B cell (primary cell): ENCODE measurements around the gene VCAM1. TPM values are rescaled to one million over a fixed set of nuclear protein-coding genes. Genes with fewer than 3 reads are reported as not detected.

Source experiments
- ATAC-seq: fragments of 200-7000 bp; cut with Tn5 transposase; one replicate; pipeline ENCODE4 v1.10.0; 2021; ENCODE audit warnings: low read depth, mild to moderate bottlenecking, moderate number of reproducible peaks, moderate library complexity
- CTCF ChIA-PET: fragments of 350-600 bp; sonication (Branson Sonifier 250); formaldehyde crosslinking; loops from one replicate; lab custom pipeline; 2021; ENCODE audit warnings: antibody characterized with exemption, inconsistent platforms; lab: Charles Lee
- POLR2A ChIA-PET: fragments of 350-600 bp; sonication (Branson Sonifier 250); formaldehyde crosslinking; loops from one replicate; lab custom pipeline; 2021; ENCODE audit warnings: antibody characterized with exemption; lab: Charles Lee
- DNase-seq: peaks from one replicate; pipeline ENCODE4 v3.0.0; 2013
- H2AFZ ChIP-seq: 2 replicates; pipeline ENCODE4 v1.6.1; 2012; ENCODE audit warnings: mild to moderate bottlenecking, low read depth, low read length; ENCODE audit not compliant: insufficient read depth, poor library complexity, severe bottlenecking
- H3K27ac ChIP-seq, 2 donors: 1 replicate in 1 of 2; 2 replicates in 1 of 2; pipeline ENCODE4 v1.5.1; 2012 to 2013; ENCODE audit warnings: low read length in 2 of 2, mild to moderate bottlenecking in 2 of 2, moderate library complexity in 1 of 2
- H3K27me3 ChIP-seq, 4 experiments: fragments of 200-600 bp in 1 of 4; sonication (generic) in 1 of 4; replicated peaks in 1 of 4; 1 replicate in 2 of 4; 2 replicates in 2 of 4; pipeline versions ENCODE4 v1.6.1 to v1.7.0; 2013 to 2016; ENCODE audit warnings: low read length in 3 of 4, mild to moderate bottlenecking in 2 of 4, mixed read lengths in 1 of 4, moderate library complexity in 1 of 4; ENCODE audit not compliant: insufficient read depth in 4 of 4, control insufficient read depth in 3 of 4; ENCODE audit errors: control extremely low read depth in 1 of 4
- H3K36me3 ChIP-seq, 2 experiments: replicated peaks in 1 of 2; 1 replicate in 1 of 2; 2 replicates in 1 of 2; pipeline versions ENCODE4 v1.6.1 to v1.7.1; 2013; ENCODE audit warnings: low read length in 1 of 2; ENCODE audit not compliant: insufficient read depth in 2 of 2, control insufficient read depth in 1 of 2; ENCODE audit errors: control extremely low read depth in 1 of 2, extremely low read depth in 1 of 2
- H3K4me1 ChIP-seq, 2 donors: fragments of 200-600 bp in 1 of 2; sonication (generic) in 1 of 2; 1 replicate in 1 of 2; 2 replicates in 1 of 2; pipeline versions ENCODE4 v1.5.1 to v1.6.1; 2013 to 2017; ENCODE audit warnings: low read length in 2 of 2; ENCODE audit not compliant: control insufficient read depth in 2 of 2, insufficient read depth in 2 of 2
- H3K4me2 ChIP-seq: replicated peaks from 2 replicates; pipeline ENCODE3; 2012; ENCODE audit warnings: mild to moderate bottlenecking, low read depth, low read length; ENCODE audit not compliant: poor library complexity, severe bottlenecking
- H3K4me3 ChIP-seq, 5 experiments: fragments of 200-600 bp in 1 of 5; sonication (generic) in 1 of 5; 1 replicate in 3 of 5; 2 replicates in 2 of 5; pipeline versions ENCODE4 v1.5.1 to v1.7.0; 2011 to 2016; ENCODE audit warnings: low read length in 4 of 5, mild to moderate bottlenecking in 4 of 5, low read depth in 2 of 5, control low read depth in 1 of 5, moderate library complexity in 1 of 5; ENCODE audit not compliant: insufficient read depth in 1 of 5; ENCODE audit errors: control extremely low read depth in 1 of 5, extremely low read depth in 1 of 5
- H3K79me2 ChIP-seq: fragments of 200-600 bp; sonication (generic); one replicate; pipeline ENCODE4 v1.6.0; 2016; ENCODE audit warnings: low read length; ENCODE audit not compliant: control insufficient read depth, insufficient read depth
- H3K9ac ChIP-seq: fragments of 200-600 bp; sonication (generic); 2 replicates; pipeline ENCODE4 v1.6.1; 2017; ENCODE audit warnings: mild to moderate bottlenecking, low read length, moderate library complexity
- H3K9me3 ChIP-seq, 3 donors: one replicate each; pipeline versions ENCODE4 v1.6.1 to v1.7.1; 2013; ENCODE audit warnings: low read length in 2 of 3; ENCODE audit not compliant: control insufficient read depth in 2 of 3, insufficient read depth in 1 of 3; ENCODE audit errors: control extremely low read depth in 1 of 3
- H4K20me1 ChIP-seq: 2 replicates; pipeline ENCODE4 v1.6.0; 2012; ENCODE audit warnings: mild to moderate bottlenecking, low read length; ENCODE audit not compliant: insufficient read depth, control insufficient read depth, poor library complexity, severe bottlenecking
- H3K27ac Mint-ChIP-seq: one replicate; pipeline ENCODE4 v1.8.0; 2021; ENCODE audit warnings: mixed read lengths
- H3K27me3 Mint-ChIP-seq: one replicate; pipeline ENCODE4 v1.8.0; 2021; ENCODE audit warnings: mixed read lengths
- H3K4me1 Mint-ChIP-seq: one replicate; pipeline ENCODE4 v1.8.0; 2021; ENCODE audit warnings: mixed read lengths
- H3K4me3 Mint-ChIP-seq: one replicate; pipeline ENCODE4 v1.8.0; 2021; ENCODE audit warnings: mixed read lengths
- H3K9me3 Mint-ChIP-seq: one replicate; pipeline ENCODE4 v1.8.0; 2022; ENCODE audit warnings: mixed read lengths; ENCODE audit not compliant: insufficient read depth
- EZH2 ChIP-seq: IDR thresholded peaks from 2 replicates; pipeline ENCODE4 v1.6.1; 2012; ENCODE audit warnings: borderline replicate concordance, low read depth, mild to moderate bottlenecking, moderate library complexity, low read length; ENCODE audit not compliant: insufficient read depth, poor library complexity, severe bottlenecking
- WGBS: methylation state at CpG from one replicate; pipeline ENCODE4 v1.1.5; 2013; ENCODE audit warnings: missing lambda C conversion rate; ENCODE audit not compliant: insufficient coverage; 5-methylcytosine and 5-hydroxymethylcytosine counted together
- intact Hi-C: fragments of 100-400 bp; cut with micrococcal nuclease; formaldehyde crosslinking; loops from one replicate; pipeline ENCODE4 v1.10.0; 2022
- polyA plus RNA-seq: library from polyadenylated mRNA; depleted of rRNA; stranded (reverse); fragments of >200 nt; gene quantifications from 2 replicates; pipeline ENCODE4 v1.2.3, GENCODE V29; 2012
- total RNA-seq, 2 donors: library from RNA; stranded (reverse); fragments of 120-200 nt in 1 of 2; gene quantifications; 1 replicate in 1 of 2; 2 replicates in 1 of 2; pipeline versions ENCODE4 v1.2.3 to v1.2.4, GENCODE V29; 2013 to 2022
- TF ChIP-seq, protein P1 (sequence below): fragments of 200-600 bp; IDR thresholded peaks from one replicate; pipeline ENCODE4 v1.8.0; 2022; ENCODE audit warnings: antibody characterized with exemption, mild to moderate bottlenecking

The VCAM1 gene
- total and polyA plus RNA-seq, 2 donors (not counting 1 experiment from before 2014, with no cell fraction given), result not detected

DNA sequence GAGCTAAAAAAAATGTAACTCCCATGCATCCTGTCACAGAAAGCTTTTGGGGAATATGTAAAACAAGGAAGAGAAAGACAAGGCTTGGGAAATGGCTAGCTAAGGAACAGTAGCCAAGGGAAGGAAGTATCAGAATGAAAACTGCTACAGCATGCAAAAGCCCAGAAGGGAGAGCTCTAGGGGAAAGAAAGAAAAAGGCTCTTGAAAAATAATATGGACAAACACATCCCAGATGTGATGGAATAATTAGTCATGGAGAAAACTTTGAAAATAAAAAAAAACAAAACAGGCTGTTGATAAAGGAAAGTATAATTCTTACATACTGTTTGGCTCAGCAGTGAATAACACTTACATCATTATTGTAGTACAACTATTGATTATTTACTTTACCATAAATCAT lies 47.9 kb upstream of the VCAM1 start:
- ChIA-PET CTCF (no interaction called here), POLR2A (no interaction called here)
- Mint-ChIP-seq H3K4me1 (no peaks in the 10 kb centered on the region), H3K4me3 (no peak overlapping the region), H3K27me3 (peaks cover 4% of the 10 kb centered on the region), H3K27ac (no peak overlapping the region), H3K9me3 (peaks cover 7% of the 10 kb centered on the region)
- no peak overlapping the region for H3K4me3 ChIP-seq
- no peaks in the 10 kb centered on the region for H3K27me3 ChIP-seq
- ATAC-seq (no peak), DNase-seq (no peak)
- intact Hi-C loops, result no loop called here
- H3K36me3 ChIP-seq, result no peaks in the 10 kb centered on the region
- H3K9ac ChIP-seq, result no peak overlapping the region
- no peaks in the 10 kb centered on the region for H3K79me2 ChIP-seq
- H2AFZ ChIP-seq, result no peak overlapping the region
- no peaks in the 10 kb centered on the region for H4K20me1 ChIP-seq
- TF ChIP-seq EZH2, result no peak
- TF ChIP-seq, protein P1, sequence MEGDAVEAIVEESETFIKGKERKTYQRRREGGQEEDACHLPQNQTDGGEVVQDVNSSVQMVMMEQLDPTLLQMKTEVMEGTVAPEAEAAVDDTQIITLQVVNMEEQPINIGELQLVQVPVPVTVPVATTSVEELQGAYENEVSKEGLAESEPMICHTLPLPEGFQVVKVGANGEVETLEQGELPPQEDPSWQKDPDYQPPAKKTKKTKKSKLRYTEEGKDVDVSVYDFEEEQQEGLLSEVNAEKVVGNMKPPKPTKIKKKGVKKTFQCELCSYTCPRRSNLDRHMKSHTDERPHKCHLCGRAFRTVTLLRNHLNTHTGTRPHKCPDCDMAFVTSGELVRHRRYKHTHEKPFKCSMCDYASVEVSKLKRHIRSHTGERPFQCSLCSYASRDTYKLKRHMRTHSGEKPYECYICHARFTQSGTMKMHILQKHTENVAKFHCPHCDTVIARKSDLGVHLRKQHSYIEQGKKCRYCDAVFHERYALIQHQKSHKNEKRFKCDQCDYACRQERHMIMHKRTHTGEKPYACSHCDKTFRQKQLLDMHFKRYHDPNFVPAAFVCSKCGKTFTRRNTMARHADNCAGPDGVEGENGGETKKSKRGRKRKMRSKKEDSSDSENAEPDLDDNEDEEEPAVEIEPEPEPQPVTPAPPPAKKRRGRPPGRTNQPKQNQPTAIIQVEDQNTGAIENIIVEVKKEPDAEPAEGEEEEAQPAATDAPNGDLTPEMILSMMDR, result no peak
- no peak overlapping the region for H3K4me2 ChIP-seq
- no peak overlapping the region for H3K27ac ChIP-seq
- no peaks in the 10 kb centered on the region for H3K4me1 ChIP-seq
- H3K9me3 ChIP-seq, result peaks cover 0 to 6% (median 5%) of the 10 kb centered on the region in 3 donors

GRCh38 chr1:100683448-100684349 lies 35.8 kb upstream of the VCAM1 start:
- Histone ChIP-seq H3K4me2 (peak overlapping the region; percentile 53), H3K79me2 (no peaks in the 10 kb centered on the region), H3K27me3 (no peaks in the 10 kb centered on the region), H3K4me3 (no peak overlapping the region), H3K9me3 (no peaks in the 10 kb centered on the region), H3K36me3 (no peaks in the 10 kb centered on the region), H3K4me1 (peaks cover 14 to 20% of the 10 kb centered on the region in 2 donors), H2AFZ (peak overlapping the region; percentile 26), H4K20me1 (no peaks in the 10 kb centered on the region), H3K27ac (peak overlapping the region; percentile 26 to 51), H3K9ac (peak overlapping the region; percentile 27)
- intact Hi-C loops, result no loop called here
- ChIA-PET POLR2A (no interaction called here), CTCF (no interaction called here)
- TF ChIP-seq EZH2, result no peak
- TF ChIP-seq, protein P1, result no peak
- ATAC-seq (peak; percentile 33), DNase-seq (peak; percentile 37)
- H3K27me3 Mint-ChIP-seq, result no peaks in the 10 kb centered on the region
- H3K27ac Mint-ChIP-seq, result peak overlapping the region; percentile 78
- H3K9me3 Mint-ChIP-seq, result no peaks in the 10 kb centered on the region
- H3K4me1 Mint-ChIP-seq, result peaks cover 24% of the 10 kb centered on the region
- 58% methylated on average over 2 of the region's 2 CpGs for WGBS
- H3K4me3 Mint-ChIP-seq, result peak overlapping the region; percentile 56
